K562 (cell line): ENCODE data around the gene GIPC3. TPM values are rescaled to one million over a fixed set of nuclear protein-coding genes. Genes with fewer than 3 reads are reported as not detected.

Experiments used
- ARHGAP35 ChIP-seq: fragments of 450-650 bp; IDR thresholded peaks from 2 replicates; pipeline ENCODE4 v1.6.1; 2018; ENCODE audit not compliant: partially characterized antibody
- COPS2 ChIP-seq: fragments of 450-650 bp; conservative IDR thresholded peaks from 2 replicates; pipeline ENCODE4 v1.6.1; 2016; ENCODE audit warnings: mild to moderate bottlenecking, moderate library complexity
- CREB1 ChIP-seq, 2 experiments: sonication (generic) in 1 of 2; formaldehyde crosslinking in 1 of 2; IDR thresholded peaks; 2 replicates each; pipeline versions ENCODE4 v1.6.1 to v1.8.0; 2012 to 2022; ENCODE audit warnings: inconsistent platforms in 1 of 2, mild to moderate bottlenecking in 1 of 2, missing genetic modification reagents in 1 of 2, moderate library complexity in 1 of 2
- EGR1 ChIP-seq: fragments of 450-650 bp; conservative IDR thresholded peaks from 2 replicates; pipeline ENCODE4 v1.6.1; 2017; ENCODE audit warnings: mild to moderate bottlenecking
- EP300 ChIP-seq: IDR thresholded peaks from 2 replicates; pipeline ENCODE4 v1.6.1; 2012; ENCODE audit warnings: low read length, improper control_type of control experiment
- GABPA ChIP-seq: fragments of 200-800 bp; sonication (Bioruptor generic); conservative IDR thresholded peaks from 2 replicates; pipeline ENCODE4 v1.6.1; 2016; ENCODE audit warnings: low read depth, missing genetic modification characterization, missing compliant biosample characterization
- GABPB1 ChIP-seq: sonication (generic); formaldehyde crosslinking; IDR thresholded peaks from 2 replicates; pipeline ENCODE4 v1.8.0; 2022; ENCODE audit warnings: mild to moderate bottlenecking, missing genetic modification reagents
- HMGN3 ChIP-seq: IDR thresholded peaks from 2 replicates; pipeline ENCODE4 v1.6.1; 2011; ENCODE audit warnings: borderline replicate concordance, low read depth, mild to moderate bottlenecking, mixed read lengths, low read length; ENCODE audit not compliant: insufficient read length; ENCODE audit errors: extremely low read depth
- HNRNPL ChIP-seq: fragments of 200-400 bp; formaldehyde crosslinking; IDR thresholded peaks from 2 replicates; pipeline ENCODE4 v1.6.1; 2017; ENCODE audit warnings: low read depth, mild to moderate bottlenecking, low read length
- KDM1A ChIP-seq, 2 experiments: fragments of 450-650 bp; IDR thresholded peaks; 2 replicates each; pipeline ENCODE4 v1.6.1; 2016; ENCODE audit warnings: mild to moderate bottlenecking in 2 of 2
- NR4A1 ChIP-seq, 2 experiments: fragments of 250-450 bp in 1 of 2; fragments of 450-650 bp in 1 of 2; sonication (Bioruptor Pico) in 1 of 2; IDR thresholded peaks; 2 replicates each; pipeline versions ENCODE4 v1.4.0 to v1.6.1; 2016 to 2020; ENCODE audit warnings: mild to moderate bottlenecking in 2 of 2, missing compliant biosample characterization in 1 of 2, missing genetic modification characterization in 1 of 2, moderate library complexity in 1 of 2
- RBBP5 ChIP-seq: fragments of 200-600 bp; sonication (generic); IDR thresholded peaks from 2 replicates; pipeline ENCODE4 v1.6.1; 2012; ENCODE audit warnings: borderline replicate concordance, mild to moderate bottlenecking, low read length, control low read depth, inconsistent platforms; ENCODE audit not compliant: insufficient read depth, poor library complexity, severe bottlenecking
- RBFOX2 ChIP-seq: fragments of 200-400 bp; formaldehyde crosslinking; IDR thresholded peaks from 2 replicates; pipeline ENCODE4 v1.6.1; 2017; ENCODE audit warnings: low read depth, mild to moderate bottlenecking, low read length, moderate library complexity
- SMAD4 ChIP-seq: fragments of 250-450 bp; sonication (Bioruptor Pico); conservative IDR thresholded peaks from 2 replicates; pipeline ENCODE4 v1.8.0; 2021; ENCODE audit warnings: inconsistent platforms, mild to moderate bottlenecking, moderate library complexity
- ZFP36 ChIP-seq: fragments of 150-350 bp; IDR thresholded peaks from 2 replicates; pipeline ENCODE4 v1.6.1; 2018; ENCODE audit warnings: low read length, low read depth; ENCODE audit not compliant: partially characterized antibody
- ZKSCAN8 ChIP-seq: fragments of 200-800 bp; sonication (Bioruptor generic); IDR thresholded peaks from 2 replicates; pipeline ENCODE4 v1.6.1; 2016; ENCODE audit warnings: missing genetic modification characterization, missing compliant biosample characterization
- ZNF311 ChIP-seq: fragments of 250-450 bp; sonication (Bioruptor Pico); IDR thresholded peaks from 2 replicates; pipeline ENCODE4 v1.4.0; 2020; ENCODE audit warnings: mild to moderate bottlenecking, moderate library complexity
- polyA plus RNA-seq, 8 experiments: library from polyadenylated mRNA; depleted of rRNA in 4 of 8; stranded (reverse) in 5 of 8; unstranded in 3 of 8; fragments of >200 nt; fragmentation: Nextera tagmentation in 2 of 8; fragmentation: Illumina TruSeq in 1 of 8; extraction: Ambion mirVana in 2 of 8; extraction: Trizol in 1 of 8; gene quantifications; 2 replicates each; pipeline versions ENCODE4 v1.2.1 to v1.2.3, GENCODE V29; 2011 to 2014; ENCODE audit warnings: inconsistent platforms in 1 of 8, missing spikeins in 1 of 8
- total RNA-seq, 7 experiments: library from RNA; depleted of rRNA in 6 of 7; stranded (reverse); fragments of >200 nt in 6 of 7; fragmentation: Illumina TruSeq in 2 of 7; extraction: Trizol in 2 of 7; gene quantifications; 2 replicates each; pipeline versions ENCODE4 v1.2.1 to v1.2.3, GENCODE V29; 2011 to 2021; ENCODE audit warnings: low replicate concordance in 1 of 7
- TF ChIP-seq, protein P1 (sequence below), 2 experiments: fragments of 450-650 bp in 1 of 2; sonication (generic) in 1 of 2; formaldehyde crosslinking in 1 of 2; IDR thresholded peaks in 1 of 2; conservative IDR thresholded peaks in 1 of 2; 2 replicates each; pipeline versions ENCODE4 v1.6.1 to v1.8.1; 2016 to 2023; ENCODE audit warnings: mild to moderate bottlenecking in 2 of 2, moderate library complexity in 2 of 2, inconsistent platforms in 1 of 2, missing genetic modification reagents in 1 of 2
- TF ChIP-seq, protein P2 (sequence below), 3 experiments: fragments of 200-800 bp in 1 of 3; sonication (Bioruptor generic) in 1 of 3; sonication (generic) in 1 of 3; formaldehyde crosslinking in 1 of 3; IDR thresholded peaks; 2 replicates each; pipeline versions ENCODE4 v1.6.1 to v1.8.0; 2016 to 2022; ENCODE audit warnings: mild to moderate bottlenecking in 2 of 3, missing compliant biosample characterization in 2 of 3, missing genetic modification characterization in 2 of 3, missing genetic modification reagents in 1 of 3
- TF ChIP-seq, protein P3 (sequence below): fragments of 450-650 bp; IDR thresholded peaks from 2 replicates; pipeline ENCODE4 v1.6.1; 2017; ENCODE audit warnings: antibody characterized with exemption, mild to moderate bottlenecking

The GIPC3 gene
- total and polyA plus RNA-seq, 9 of the 15 experiments (the other 6 are each of a cell fraction or from before 2014, with no cell fraction given) = 0.03 to 3.6 (median 1.5) TPM; not detected in 1

- peak; percentile 57; the same call in 1 of the 2 replicates for TF ChIP-seq GABPA (tag)
- peak; percentile 51 for TF ChIP-seq HMGN3
- no peak for TF ChIP-seq CREB1 (IDR thresholded peaks at IDR 0.05)
- 0 out of 2 replicates have a peak, but pooled peaks have one; percentile 10 for TF ChIP-seq CREB1 (CRISPR knock-in tag; IDR thresholded peaks at IDR 0.05)
- TF ChIP-seq KDM1A (IDR thresholded peaks at IDR 0.05) = peak in 1 of 2 experiments; percentile 31; a peak in 1 of 4 replicates
- peak; percentile 62 for TF ChIP-seq RBFOX2
- TF ChIP-seq, protein P1, sequence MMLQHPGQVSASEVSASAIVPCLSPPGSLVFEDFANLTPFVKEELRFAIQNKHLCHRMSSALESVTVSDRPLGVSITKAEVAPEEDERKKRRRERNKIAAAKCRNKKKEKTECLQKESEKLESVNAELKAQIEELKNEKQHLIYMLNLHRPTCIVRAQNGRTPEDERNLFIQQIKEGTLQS (IDR thresholded peaks at IDR 0.05) = no peak
- TF ChIP-seq, protein P1 (CRISPR knock-in tag; conservative IDR thresholded peaks at IDR 0.05) = no peak
- TF ChIP-seq EGR1 = peak; percentile 64
- TF ChIP-seq ZKSCAN8 = no peak
- peak; percentile 2 for TF ChIP-seq RBBP5
- no peak for TF ChIP-seq NR4A1 (CRISPR knock-in tag; IDR thresholded peaks at IDR 0.05)
- TF ChIP-seq NR4A1 (tag; IDR thresholded peaks at IDR 0.05) = peak; percentile 69
- TF ChIP-seq ARHGAP35 = no peak
- 0 out of 2 replicates have a peak, but pooled peaks have one; percentile 41 for TF ChIP-seq HNRNPL
- peak; percentile 74 for TF ChIP-seq ZFP36
- TF ChIP-seq COPS2 = no peak
- TF ChIP-seq GABPB1 = peak; percentile 49
- TF ChIP-seq, protein P2, sequence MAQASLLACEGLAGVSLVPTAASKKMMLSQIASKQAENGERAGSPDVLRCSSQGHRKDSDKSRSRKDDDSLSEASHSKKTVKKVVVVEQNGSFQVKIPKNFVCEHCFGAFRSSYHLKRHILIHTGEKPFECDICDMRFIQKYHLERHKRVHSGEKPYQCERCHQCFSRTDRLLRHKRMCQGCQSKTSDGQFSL (CRISPR knock-in tag; IDR thresholded peaks at IDR 0.05) = peak; percentile 56; the same call in 1 of the 2 replicates
- TF ChIP-seq, protein P2 (tag; IDR thresholded peaks at IDR 0.05) = no peak
- TF ChIP-seq ZNF311 (CRISPR knock-in tag) = peak; percentile 81
- 0 out of 2 replicates have a peak, but pooled peaks have one; percentile 20 for TF ChIP-seq SMAD4 (CRISPR knock-in tag)
- TF ChIP-seq, protein P3, sequence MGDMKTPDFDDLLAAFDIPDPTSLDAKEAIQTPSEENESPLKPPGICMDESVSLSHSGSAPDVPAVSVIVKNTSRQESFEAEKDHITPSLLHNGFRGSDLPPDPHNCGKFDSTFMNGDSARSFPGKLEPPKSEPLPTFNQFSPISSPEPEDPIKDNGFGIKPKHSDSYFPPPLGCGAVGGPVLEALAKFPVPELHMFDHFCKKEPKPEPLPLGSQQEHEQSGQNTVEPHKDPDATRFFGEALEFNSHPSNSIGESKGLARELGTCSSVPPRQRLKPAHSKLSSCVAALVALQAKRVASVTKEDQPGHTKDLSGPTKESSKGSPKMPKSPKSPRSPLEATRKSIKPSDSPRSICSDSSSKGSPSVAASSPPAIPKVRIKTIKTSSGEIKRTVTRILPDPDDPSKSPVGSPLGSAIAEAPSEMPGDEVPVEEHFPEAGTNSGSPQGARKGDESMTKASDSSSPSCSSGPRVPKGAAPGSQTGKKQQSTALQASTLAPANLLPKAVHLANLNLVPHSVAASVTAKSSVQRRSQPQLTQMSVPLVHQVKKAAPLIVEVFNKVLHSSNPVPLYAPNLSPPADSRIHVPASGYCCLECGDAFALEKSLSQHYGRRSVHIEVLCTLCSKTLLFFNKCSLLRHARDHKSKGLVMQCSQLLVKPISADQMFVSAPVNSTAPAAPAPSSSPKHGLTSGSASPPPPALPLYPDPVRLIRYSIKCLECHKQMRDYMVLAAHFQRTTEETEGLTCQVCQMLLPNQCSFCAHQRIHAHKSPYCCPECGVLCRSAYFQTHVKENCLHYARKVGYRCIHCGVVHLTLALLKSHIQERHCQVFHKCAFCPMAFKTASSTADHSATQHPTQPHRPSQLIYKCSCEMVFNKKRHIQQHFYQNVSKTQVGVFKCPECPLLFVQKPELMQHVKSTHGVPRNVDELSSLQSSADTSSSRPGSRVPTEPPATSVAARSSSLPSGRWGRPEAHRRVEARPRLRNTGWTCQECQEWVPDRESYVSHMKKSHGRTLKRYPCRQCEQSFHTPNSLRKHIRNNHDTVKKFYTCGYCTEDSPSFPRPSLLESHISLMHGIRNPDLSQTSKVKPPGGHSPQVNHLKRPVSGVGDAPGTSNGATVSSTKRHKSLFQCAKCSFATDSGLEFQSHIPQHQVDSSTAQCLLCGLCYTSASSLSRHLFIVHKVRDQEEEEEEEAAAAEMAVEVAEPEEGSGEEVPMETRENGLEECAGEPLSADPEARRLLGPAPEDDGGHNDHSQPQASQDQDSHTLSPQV = peak; percentile 88
- TF ChIP-seq EP300 = peak; percentile 42; the same call in 1 of the 2 replicates
These were observed 23.6 kb downstream of the GIPC3 start (continued) for GRCh38 chr19:3608750-3609322.
